HuH-7 (cell line): ENCODE measurements around the gene C20orf141.

Experiments used
- DNase-seq: peaks from one replicate; pipeline ENCODE4 v3.0.0; 2011; ENCODE audit warnings: low spot score

Gene C20orf141

GRCh38 chr20:2849529-2849928 is 34.7 kb downstream of the C20orf141 start:
- no peak for DNase-seq

- no peak for DNase-seq
Observed at GRCh38 chr20:2851086-2851485, 36.3 kb downstream of the C20orf141 start.

- no peak for DNase-seq
Observed at GRCh38 chr20:2858591-2858990, 43.8 kb downstream of the C20orf141 start.

- no peak for DNase-seq
Observed at GRCh38 chr20:2859330-2860121, 44.7 kb downstream of the C20orf141 start.

GRCh38 chr20:2864626-2865025 is 49.8 kb downstream of the C20orf141 start:
- DNase-seq = no peak

- no peak for DNase-seq
Observed at GRCh38 chr20:2865101-2865500, 50.3 kb downstream of the C20orf141 start.
